Measurements from ENCODE around the gene MYO7B.
"Not testable (repeated sequence)": the region's sequence is repeated elsewhere in the genome, so short reads cannot be mapped to it uniquely, and the experiment has no call there.

MYO7B gene

GRCh38 chr2:127552846-127553245 is 17.4 kb downstream of the MYO7B start:
- DNase-seq (ENCODE audit: low spot score): no peak

- no peak for DNase-seq (ENCODE audit: low spot score)
Observed at GRCh38 chr2:127558911-127559310, 23.4 kb downstream of the MYO7B start.

DNA sequence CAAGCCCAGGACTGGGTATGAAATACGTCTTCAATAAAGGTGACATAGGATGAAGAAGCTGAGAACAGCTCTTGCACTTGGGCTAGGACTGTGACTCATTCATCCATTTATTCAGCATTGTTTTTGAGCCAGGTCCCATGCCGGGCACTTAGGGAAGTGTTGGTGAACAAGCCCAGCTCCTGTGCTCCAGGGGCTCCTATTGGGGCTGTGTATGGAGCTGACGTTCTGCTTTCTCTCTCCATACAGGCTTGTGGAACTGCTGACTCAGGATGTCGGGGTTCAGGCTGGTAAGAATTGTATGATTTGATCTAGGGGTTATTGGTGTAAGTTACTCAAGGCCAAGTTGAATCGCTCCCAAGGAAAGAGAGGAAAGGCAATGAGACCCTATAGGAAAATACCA is 24.0 kb downstream of the MYO7B start:
- DNase-seq (ENCODE audit: low spot score): no peak

DNA sequence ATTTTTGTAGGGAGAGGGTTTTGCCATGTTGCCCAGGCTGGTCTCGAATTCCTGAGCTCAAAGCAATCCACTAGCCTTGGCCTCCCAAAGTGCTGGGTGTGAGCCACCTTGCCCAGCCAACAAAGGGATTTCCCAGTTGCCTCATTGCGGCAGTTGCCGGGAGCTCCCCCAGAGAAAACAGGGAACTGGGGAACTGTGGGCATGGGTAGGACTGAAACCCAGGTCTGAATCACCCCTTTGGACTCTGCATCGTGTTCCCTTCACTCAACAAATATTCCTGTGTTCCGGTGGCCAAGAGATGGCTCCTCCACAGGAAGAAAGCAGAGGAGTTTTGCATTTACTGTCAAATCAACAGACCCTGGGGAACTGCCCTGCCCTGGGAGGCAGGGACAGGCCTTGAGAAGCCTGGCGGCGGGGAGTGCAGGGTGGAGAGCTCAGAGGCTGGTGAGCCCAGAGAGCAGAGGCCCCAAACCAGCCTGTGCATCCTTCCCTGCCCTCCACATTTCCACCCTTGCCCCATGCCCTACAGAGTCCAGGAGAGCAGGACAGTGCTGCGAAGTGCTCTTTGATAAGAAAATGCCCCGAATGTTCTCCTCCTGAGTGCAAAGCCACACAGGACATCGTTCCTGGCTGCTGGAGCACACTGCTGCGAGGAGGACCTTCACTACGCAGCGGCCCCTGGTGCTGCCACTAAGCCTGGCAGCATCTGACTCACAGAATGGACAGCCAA is 24.9 kb downstream of the MYO7B start:
- DNase-seq (ENCODE audit: low spot score): no peak

GRCh38 chr2:127560931-127561280 is 25.4 kb downstream of the MYO7B start:
- DNase-seq (ENCODE audit: low spot score): no peak

DNA sequence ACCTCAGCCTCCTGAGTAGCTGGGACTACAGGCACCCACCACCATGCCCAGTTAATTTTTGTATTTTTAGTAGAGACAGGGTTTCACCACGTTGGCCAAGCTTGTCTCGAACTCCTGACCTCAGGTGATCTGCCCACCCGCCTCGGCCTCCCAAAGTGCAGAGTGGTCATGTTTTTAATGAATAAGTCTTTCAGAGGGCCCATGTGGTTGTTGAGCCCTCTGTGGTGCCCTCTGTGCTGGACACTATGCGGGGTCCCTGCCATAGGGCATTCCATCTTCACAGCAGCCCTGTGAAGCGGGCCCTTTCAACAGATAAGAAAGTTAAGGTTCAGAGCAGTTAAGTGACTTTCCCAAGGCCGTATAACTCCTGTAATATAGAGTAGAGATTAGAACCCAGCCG is 25.9 kb downstream of the MYO7B start:
- no peak for DNase-seq (ENCODE audit: low spot score)

DNA sequence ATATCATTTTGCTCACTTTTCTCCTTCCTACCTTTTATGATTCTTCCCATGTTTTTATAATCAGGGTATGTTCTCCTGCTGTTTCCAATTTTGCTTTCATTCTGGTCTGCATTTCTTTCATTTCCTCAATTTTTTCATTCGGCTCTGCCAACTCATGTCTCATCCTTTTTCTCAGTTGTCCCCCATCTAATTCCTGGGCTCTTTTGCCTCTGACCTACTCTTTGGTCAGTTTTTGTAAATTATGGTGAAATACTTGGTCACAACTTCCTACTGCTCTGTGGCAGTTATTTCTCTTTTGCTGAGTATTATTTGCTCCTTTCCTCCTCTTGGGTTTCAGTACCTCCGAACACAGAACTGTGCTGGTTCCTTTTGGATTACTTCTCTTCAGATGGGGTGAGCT is 27.5 kb downstream of the MYO7B start:
- DNase-seq (ENCODE audit: low spot score): no peak

- no peak for DNase-seq (ENCODE audit: low spot score)
Observed at GRCh38 chr2:127563458-127564428, 28.3 kb downstream of the MYO7B start.

GRCh38 chr2:127564429-127565260 is 29.2 kb downstream of the MYO7B start:
- no peak for DNase-seq (ENCODE audit: low spot score)

- no peak for DNase-seq (ENCODE audit: low spot score)
Observed at GRCh38 chr2:127565261-127566138, 30.0 kb downstream of the MYO7B start.

GRCh38 chr2:127566139-127566417 is 30.6 kb downstream of the MYO7B start:
- no peak for DNase-seq (ENCODE audit: low spot score)

- no peak for DNase-seq (ENCODE audit: low spot score)
Observed at GRCh38 chr2:127566576-127566975, 31.1 kb downstream of the MYO7B start.

GRCh38 chr2:127567351-127567854 is 31.9 kb downstream of the MYO7B start:
- no peak for DNase-seq (ENCODE audit: low spot score)

GRCh38 chr2:127568128-127568527 is 32.6 kb downstream of the MYO7B start:
- no peak for DNase-seq (ENCODE audit: low spot score)

DNA sequence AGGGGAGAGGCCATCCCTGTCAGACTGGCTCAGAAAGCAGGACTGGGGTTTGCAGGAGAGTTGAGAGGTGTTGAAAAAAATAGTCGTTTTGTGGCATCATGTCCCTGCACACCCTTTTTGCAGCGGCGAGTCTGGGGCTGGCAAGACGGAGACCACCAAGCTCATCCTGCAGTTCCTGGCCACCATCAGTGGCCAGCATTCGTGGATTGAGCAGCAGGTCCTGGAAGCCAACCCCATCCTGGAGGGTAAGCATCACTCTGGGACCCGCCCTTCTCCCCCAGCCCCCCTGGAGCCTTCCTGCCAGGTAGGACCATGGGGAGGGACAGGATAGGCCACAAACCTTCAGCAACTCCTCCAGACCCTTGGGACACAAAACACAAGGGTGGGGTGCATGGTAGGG is 34.2 kb downstream of the MYO7B start:
- DNase-seq (ENCODE audit: low spot score): no peak

- no peak for DNase-seq (ENCODE audit: low spot score)
Observed at GRCh38 chr2:127570282-127571250, 35.1 kb downstream of the MYO7B start.

DNA sequence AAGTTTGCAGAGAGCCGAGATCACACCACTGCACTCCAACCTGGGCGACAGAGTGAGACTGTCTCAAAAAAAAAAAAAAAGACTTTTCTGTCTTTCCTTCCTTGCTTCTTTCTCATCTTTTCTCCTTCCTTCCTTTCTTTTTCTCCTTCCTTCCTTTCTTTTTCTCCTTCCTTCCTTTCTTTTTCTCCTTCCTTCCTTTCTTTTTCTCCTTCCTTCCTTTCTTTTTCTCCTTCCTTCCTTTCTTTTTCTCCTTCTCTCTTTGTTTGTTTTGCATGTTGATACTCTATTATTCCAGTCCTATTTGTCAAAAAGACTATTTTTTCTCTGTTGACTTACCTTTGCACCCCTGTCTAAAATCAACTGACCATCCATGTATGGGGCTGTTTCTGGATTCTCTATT is 36.9 kb downstream of the MYO7B start:
- not testable (repeated sequence) for DNase-seq (ENCODE audit: low spot score)

DNA sequence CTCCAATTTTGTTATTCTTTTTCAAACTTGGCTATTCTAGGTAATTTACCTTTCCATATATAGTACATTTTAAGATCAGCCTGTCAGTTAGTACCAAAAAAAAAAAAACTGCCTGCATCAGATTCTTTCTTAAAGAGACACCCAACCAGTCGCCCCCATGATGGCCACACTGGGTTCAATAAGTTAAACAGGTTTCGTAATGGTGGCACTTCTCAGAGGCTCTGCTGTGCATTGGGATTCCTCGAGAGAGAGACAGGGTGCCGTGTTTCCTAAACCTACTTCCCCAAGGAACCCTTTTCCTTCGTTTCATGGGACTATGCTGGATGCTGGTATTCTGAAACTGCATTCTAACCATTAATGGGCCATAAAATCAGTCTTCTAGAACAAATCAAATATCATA is 37.4 kb downstream of the MYO7B start:
- DNase-seq (ENCODE audit: low spot score): no peak

DNA sequence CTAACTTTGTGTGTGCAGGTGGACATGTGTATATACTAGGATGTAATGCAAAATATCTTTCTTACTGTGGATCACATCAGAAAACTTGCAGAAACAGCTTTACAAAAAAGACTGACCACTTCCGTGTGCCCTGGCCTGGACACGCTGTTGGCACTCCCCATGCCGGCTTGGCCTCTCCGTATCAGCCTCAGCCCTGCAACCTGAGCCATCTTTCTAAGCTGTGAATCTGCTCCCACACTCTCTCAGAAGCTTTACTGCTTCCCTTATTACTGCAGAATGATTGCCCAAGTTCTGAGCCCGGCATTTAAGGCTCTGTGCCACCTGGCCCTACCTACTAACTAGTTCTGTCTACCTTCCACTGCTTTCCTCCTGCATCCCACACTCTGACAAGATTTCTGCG is 37.8 kb downstream of the MYO7B start:
- DNase-seq (ENCODE audit: low spot score): no peak

DNA sequence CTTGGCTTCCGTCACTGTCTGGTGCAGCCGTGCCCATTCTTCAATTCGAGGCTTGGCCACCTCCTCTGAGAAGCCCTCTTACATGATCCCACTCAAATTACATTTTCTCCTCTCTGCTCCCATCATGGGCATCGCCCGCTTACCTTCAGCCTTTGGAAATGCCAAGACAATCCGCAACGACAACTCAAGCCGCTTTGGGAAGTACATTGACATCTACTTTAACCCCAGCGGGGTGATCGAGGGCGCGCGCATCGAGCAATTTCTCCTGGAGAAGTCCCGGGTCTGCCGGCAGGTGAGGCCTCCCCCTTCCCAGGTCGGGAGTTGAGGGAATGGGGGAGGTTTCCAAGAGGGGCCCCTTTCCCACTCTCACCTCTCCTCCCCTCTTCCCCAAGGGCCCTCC is 38.3 kb downstream of the MYO7B start:
- no peak for DNase-seq (ENCODE audit: low spot score)

Data from RKO (cell line).